A673 (cell line): ENCODE data around the gene PRAC2. TPM values are rescaled to one million over a fixed set of nuclear protein-coding genes. Genes with fewer than 3 reads are reported as not detected.
A peak's percentile ranks its signal among the peaks of the same experiment; 100 is the strongest.

Experiments used
- BruUV-seq: library from RNA; stranded (reverse); fragments of 400-500 nt; replicated peaks from 2 replicates; lab custom pipeline; 2021; lab: Mats Ljungman, UMichigan
- CTCF ChIA-PET: fragments of 300-600 bp; sonication (Branson Sonifier 250); formaldehyde crosslinking; loops from one replicate; lab custom pipeline; 2022; ENCODE audit warnings: antibody characterized with exemption; lab: Charles Lee
- POLR2A ChIA-PET: fragments of 300-600 bp; sonication (Branson Sonifier 250); formaldehyde crosslinking; loops from one replicate; lab custom pipeline; 2022; ENCODE audit warnings: antibody characterized with exemption; ENCODE audit not compliant: low non-redundant PET; lab: Charles Lee
- DNase-seq: peaks from one replicate; pipeline ENCODE4 v3.0.0-alpha.2; 2015; ENCODE audit warnings: low spot score
- H3K27ac ChIP-seq: fragments of 200-600 bp; sonication (generic); 2 replicates; pipeline ENCODE4 v1.5.1; 2016; ENCODE audit warnings: mixed run types, low read depth, mild to moderate bottlenecking, mixed read lengths, antibody characterized with exemption, low read length; ENCODE audit not compliant: poor library complexity, severe bottlenecking
- H3K27me3 ChIP-seq: fragments of 200-600 bp; sonication (generic); replicated peaks from 2 replicates; pipeline ENCODE4 v1.6.1; 2017; ENCODE audit warnings: mixed run types, low read depth, mild to moderate bottlenecking, mixed read lengths, antibody characterized with exemption, low read length; ENCODE audit not compliant: insufficient read depth, poor library complexity
- H3K36me3 ChIP-seq: fragments of 200-600 bp; sonication (generic); 2 replicates; pipeline ENCODE4 v1.6.1; 2016; ENCODE audit warnings: mixed run types, mild to moderate bottlenecking, mixed read lengths, antibody characterized with exemption, low read length; ENCODE audit not compliant: insufficient read depth, poor library complexity, severe bottlenecking
- H3K4me1 ChIP-seq: fragments of 200-600 bp; sonication (generic); 2 replicates; pipeline ENCODE4 v1.6.1; 2017; ENCODE audit warnings: mixed run types, mild to moderate bottlenecking, mixed read lengths, antibody characterized with exemption, low read length; ENCODE audit not compliant: insufficient read depth, poor library complexity, severe bottlenecking
- H3K4me3 ChIP-seq: fragments of 200-600 bp; sonication (generic); 2 replicates; pipeline ENCODE4 v1.5.1; 2016; ENCODE audit warnings: low read depth, mixed run types, mild to moderate bottlenecking, mixed read lengths, low read length; ENCODE audit not compliant: poor library complexity, severe bottlenecking
- H3K9me3 ChIP-seq: fragments of 200-600 bp; sonication (generic); 2 replicates; pipeline ENCODE4 v1.6.1; 2016; ENCODE audit warnings: mixed run types, low read depth, mild to moderate bottlenecking, mixed read lengths, antibody characterized with exemption, low read length; ENCODE audit not compliant: poor library complexity, severe bottlenecking
- EZH2 ChIP-seq: fragments of 200-600 bp; sonication (generic); IDR thresholded peaks from 2 replicates; pipeline ENCODE4 v1.6.1; 2017; ENCODE audit warnings: borderline replicate concordance, low read depth, mild to moderate bottlenecking, mixed read lengths, antibody characterized with exemption, low read length; ENCODE audit not compliant: poor library complexity, severe bottlenecking
- intact Hi-C: fragments of 100-400 bp; cut with micrococcal nuclease; formaldehyde crosslinking; loops from one replicate; pipeline ENCODE4 v1.10.0; 2022; ENCODE audit not compliant: unreplicated experiment
- total RNA-seq: library from RNA; stranded (reverse); gene quantifications from 2 replicates; pipeline ENCODE4 v1.2.3, GENCODE V29; 2021
- TF ChIP-seq, protein P1 (sequence below): fragments of 300-800, 200-600 bp; sonication (generic); conservative IDR thresholded peaks from 2 replicates; pipeline ENCODE4 v1.5.1; 2017; ENCODE audit warnings: low read depth, mild to moderate bottlenecking, antibody characterized with exemption, low read length, moderate library complexity, mixed read lengths

PRAC2 gene
- total RNA-seq, 1 experiment from 2014 or later = 25.5 TPM

DNA sequence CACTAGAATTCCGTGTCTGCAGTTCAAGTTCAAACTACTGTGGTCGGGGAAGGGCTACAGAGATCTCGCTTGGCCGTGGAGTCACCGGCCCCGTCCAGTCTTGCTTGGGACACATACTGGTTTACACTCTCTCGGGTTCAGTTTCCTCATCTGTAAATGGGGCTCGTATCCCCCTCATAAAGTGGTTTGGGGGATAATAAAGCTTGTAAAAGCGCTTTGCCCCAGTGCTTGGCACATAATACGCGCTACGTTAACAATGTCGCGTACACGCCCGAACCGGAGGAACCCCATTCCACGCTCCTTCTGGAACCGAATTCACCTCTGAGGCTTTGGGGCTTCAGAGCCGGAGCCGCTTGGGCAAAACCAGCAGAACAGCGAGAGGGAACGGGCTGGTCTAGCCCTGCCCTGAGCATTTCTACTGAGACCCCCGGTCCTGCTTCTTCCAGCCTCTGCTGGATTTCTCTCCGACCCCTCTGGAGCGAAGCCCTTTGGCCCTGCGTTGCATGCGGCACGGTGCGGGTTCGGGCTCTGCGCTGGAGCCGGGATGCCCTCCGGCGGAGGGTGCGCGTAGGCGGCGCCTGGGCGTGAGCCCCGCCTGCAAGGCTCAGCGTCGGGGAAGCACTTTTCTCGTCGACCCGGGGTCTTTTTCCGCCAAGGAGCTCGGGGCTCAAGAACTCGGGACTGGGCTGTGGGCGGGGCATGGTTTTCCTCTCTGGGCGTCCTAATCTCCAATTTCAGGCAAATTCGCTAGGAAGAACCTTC is 31.7 kb downstream of the PRAC2 start:
- H3K4me3 ChIP-seq = peak overlapping the region; percentile 27
- no TSS peak for BruUV-seq
- no peaks in the 10 kb centered on the region for H3K27me3 ChIP-seq
- H3K36me3 ChIP-seq = no peaks in the 10 kb centered on the region
- peaks cover 9% of the 10 kb centered on the region for H3K4me1 ChIP-seq
- POLR2A ChIA-PET = no interaction called here
- intact Hi-C loops = loop anchor here (10.0 kb wide), 1 partner anchor 80 kb away; no protein-coding TSS in a partner anchor
- peak; percentile 40 for DNase-seq
- no peaks in the 10 kb centered on the region for H3K9me3 ChIP-seq
- TF ChIP-seq EZH2 = no peak
- TF ChIP-seq, protein P1, sequence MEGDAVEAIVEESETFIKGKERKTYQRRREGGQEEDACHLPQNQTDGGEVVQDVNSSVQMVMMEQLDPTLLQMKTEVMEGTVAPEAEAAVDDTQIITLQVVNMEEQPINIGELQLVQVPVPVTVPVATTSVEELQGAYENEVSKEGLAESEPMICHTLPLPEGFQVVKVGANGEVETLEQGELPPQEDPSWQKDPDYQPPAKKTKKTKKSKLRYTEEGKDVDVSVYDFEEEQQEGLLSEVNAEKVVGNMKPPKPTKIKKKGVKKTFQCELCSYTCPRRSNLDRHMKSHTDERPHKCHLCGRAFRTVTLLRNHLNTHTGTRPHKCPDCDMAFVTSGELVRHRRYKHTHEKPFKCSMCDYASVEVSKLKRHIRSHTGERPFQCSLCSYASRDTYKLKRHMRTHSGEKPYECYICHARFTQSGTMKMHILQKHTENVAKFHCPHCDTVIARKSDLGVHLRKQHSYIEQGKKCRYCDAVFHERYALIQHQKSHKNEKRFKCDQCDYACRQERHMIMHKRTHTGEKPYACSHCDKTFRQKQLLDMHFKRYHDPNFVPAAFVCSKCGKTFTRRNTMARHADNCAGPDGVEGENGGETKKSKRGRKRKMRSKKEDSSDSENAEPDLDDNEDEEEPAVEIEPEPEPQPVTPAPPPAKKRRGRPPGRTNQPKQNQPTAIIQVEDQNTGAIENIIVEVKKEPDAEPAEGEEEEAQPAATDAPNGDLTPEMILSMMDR = 0 out of 2 replicates have a peak, but pooled peaks have one; percentile 17
- H3K27ac ChIP-seq = no peak overlapping the region
- CTCF ChIA-PET = no interaction called here

GRCh38 chr17:48755356-48755755 is 32.4 kb downstream of the PRAC2 start:
- Histone ChIP-seq H3K4me3 (peak overlapping the region; percentile 27), H3K27ac (no peak overlapping the region), H3K4me1 (peaks cover 9% of the 10 kb centered on the region), H3K9me3 (no peaks in the 10 kb centered on the region), H3K36me3 (no peaks in the 10 kb centered on the region), H3K27me3 (no peaks in the 10 kb centered on the region)
- POLR2A ChIA-PET = no interaction called here
- no TSS peak for BruUV-seq
- intact Hi-C loops = loop anchor here (10.0 kb wide), 1 partner anchor 81 kb away; no protein-coding TSS in a partner anchor
- DNase-seq = no peak
- CTCF ChIA-PET = no interaction called here
- TF ChIP-seq, protein P1 = no peak
- TF ChIP-seq EZH2 = no peak

DNA sequence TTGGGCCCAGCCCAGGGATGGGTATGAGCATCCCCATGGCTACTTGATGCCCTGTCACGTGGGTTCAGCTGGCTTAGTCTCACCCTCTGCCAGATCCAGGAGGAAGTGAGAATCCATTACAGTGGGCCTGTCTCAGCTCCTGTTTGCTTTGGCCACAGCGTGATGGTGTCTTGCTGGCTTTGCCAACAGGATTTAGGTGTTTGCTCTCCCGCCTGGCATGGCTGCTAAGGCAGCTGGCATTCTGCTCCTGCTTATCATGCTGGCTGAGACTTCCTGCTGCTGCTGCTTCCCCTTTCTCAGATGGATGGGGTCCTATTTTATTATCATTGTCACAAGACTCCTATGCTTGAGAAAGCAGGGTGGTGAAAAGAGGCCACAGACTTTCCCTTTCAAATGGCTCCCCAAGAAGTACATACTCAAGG is 33.9 kb downstream of the PRAC2 start:
- no TSS peak for BruUV-seq

More for the DNA sequence above, 33.9 kb downstream of the PRAC2 start:
- no peak for DNase-seq
- ChIA-PET POLR2A (no interaction called here), CTCF (no interaction called here)
- Histone ChIP-seq H3K9me3 (no peaks in the 10 kb centered on the region), H3K27me3 (no peaks in the 10 kb centered on the region), H3K4me1 (peaks cover 9% of the 10 kb centered on the region), H3K4me3 (no peak overlapping the region), H3K36me3 (no peaks in the 10 kb centered on the region), H3K27ac (peak overlapping the region; percentile 12)
- TF ChIP-seq, protein P1 = no peak
- TF ChIP-seq EZH2 = no peak
- intact Hi-C loops = loop anchor here (10.0 kb wide), 1 partner anchor 82 kb away; no protein-coding TSS in a partner anchor
